Measurements from ENCODE around the gene DEFB128.

DEFB128 gene

DNA sequence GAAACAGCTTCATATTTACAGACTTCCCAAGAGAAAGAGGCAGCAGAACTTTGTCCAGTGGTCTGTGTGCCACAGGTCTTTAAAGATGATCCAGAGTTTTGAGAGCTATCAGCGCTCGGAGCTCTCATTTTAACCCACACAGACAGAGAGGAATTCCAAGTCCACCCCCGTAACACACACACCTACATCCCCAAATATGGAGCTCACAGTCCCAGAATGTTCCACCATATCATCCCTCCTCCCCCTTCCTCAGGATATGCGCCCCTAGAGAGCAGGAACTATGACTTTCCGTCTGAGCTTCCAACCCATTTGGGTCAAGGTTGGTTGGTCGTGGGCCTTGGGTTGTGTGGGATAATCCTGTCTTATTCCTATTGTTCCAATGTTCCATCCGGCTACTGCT is at the start of gene DEFB128:
TSS of gene DEFB128 (minus strand) at position 101 of the 400 bp plus-strand sequence. CDS start at position 13, 88 bp downstream.
- Histone ChIP-seq H3K27ac (ENCODE audit: low read depth, low read length) (no peak within 1 kb of the TSS), H3F3A (ENCODE audit: insufficient read depth) (no peaks in the 10 kb centered on the region), H3K36me3 (ENCODE audit: low read length) (no peaks in the 10 kb centered on the region), H3K79me2 (ENCODE audit: insufficient read depth, low read length) (no peaks in the 10 kb centered on the region), H3K27me3 (ENCODE audit: low read length) (no peaks in the 10 kb centered on the region), H3K4me2 (ENCODE audit: low read depth, low read length, poor library complexity, severe bottlenecking) (no peak within 1 kb of the TSS), H3K4me3 (ENCODE audit: insufficient read depth, low read length, poor library complexity, severe bottlenecking) (no peak within 1 kb of the TSS), H2AFZ (ENCODE audit: low read depth, low read length, severe bottlenecking) (no peak within 1 kb of the TSS), H3K9me2 (replicated peaks; ENCODE audit: insufficient read depth, low read length) (no peaks in the 10 kb centered on the region), H3K9me3 (ENCODE audit: insufficient read depth, low read length) (0 out of 2 replicates have a peak, but pooled peaks cover 3% of the 10 kb centered on the region), H4K20me1 (ENCODE audit: low read depth, low read length) (no peaks in the 10 kb centered on the region), H3K9ac (ENCODE audit: low read length) (no peak within 1 kb of the TSS)
- TF ChIP-seq, protein P1, sequence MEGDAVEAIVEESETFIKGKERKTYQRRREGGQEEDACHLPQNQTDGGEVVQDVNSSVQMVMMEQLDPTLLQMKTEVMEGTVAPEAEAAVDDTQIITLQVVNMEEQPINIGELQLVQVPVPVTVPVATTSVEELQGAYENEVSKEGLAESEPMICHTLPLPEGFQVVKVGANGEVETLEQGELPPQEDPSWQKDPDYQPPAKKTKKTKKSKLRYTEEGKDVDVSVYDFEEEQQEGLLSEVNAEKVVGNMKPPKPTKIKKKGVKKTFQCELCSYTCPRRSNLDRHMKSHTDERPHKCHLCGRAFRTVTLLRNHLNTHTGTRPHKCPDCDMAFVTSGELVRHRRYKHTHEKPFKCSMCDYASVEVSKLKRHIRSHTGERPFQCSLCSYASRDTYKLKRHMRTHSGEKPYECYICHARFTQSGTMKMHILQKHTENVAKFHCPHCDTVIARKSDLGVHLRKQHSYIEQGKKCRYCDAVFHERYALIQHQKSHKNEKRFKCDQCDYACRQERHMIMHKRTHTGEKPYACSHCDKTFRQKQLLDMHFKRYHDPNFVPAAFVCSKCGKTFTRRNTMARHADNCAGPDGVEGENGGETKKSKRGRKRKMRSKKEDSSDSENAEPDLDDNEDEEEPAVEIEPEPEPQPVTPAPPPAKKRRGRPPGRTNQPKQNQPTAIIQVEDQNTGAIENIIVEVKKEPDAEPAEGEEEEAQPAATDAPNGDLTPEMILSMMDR (IDR thresholded peaks at IDR 0.05; ENCODE audit: insufficient read depth, low read length, poor library complexity, severe bottlenecking) = no peak
- no peak for TF ChIP-seq EZH2phosphoT487 (conservative IDR thresholded peaks at IDR 0.05; ENCODE audit: low read length)

DNA sequence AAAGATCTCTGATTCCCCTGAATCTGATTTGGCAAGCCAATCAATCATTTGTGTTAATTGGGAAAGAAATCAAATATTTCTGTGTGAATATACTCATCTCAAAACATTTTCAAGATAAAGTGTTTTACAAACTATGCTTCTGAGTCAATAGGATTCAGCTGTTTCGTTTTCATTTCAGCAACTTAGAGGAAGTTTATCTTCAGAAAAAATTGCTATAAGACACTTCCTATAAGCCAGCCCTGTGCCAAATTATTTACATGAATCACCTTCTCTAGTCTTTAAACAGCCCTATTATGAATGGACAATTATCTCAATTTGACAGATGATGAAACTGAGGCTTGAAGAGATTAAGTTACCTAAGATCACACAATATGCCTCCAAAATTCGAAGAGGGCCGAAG is 48.4 kb upstream of the DEFB128 start:
- no peak overlapping the region for H3K4me3 ChIP-seq (ENCODE audit: insufficient read depth, low read length, poor library complexity, severe bottlenecking)
- no peak for TF ChIP-seq EZH2phosphoT487 (conservative IDR thresholded peaks at IDR 0.05; ENCODE audit: low read length)
- TF ChIP-seq, protein P1 (IDR thresholded peaks at IDR 0.05; ENCODE audit: insufficient read depth, low read length, poor library complexity, severe bottlenecking) = no peak
- no peaks in the 10 kb centered on the region for H3F3A ChIP-seq (ENCODE audit: insufficient read depth)
- H3K9me3 ChIP-seq (ENCODE audit: insufficient read depth, low read length) = no peaks in the 10 kb centered on the region
- no peaks in the 10 kb centered on the region for H3K27me3 ChIP-seq (ENCODE audit: low read length)
- no peak overlapping the region for H3K4me2 ChIP-seq (ENCODE audit: low read depth, low read length, poor library complexity, severe bottlenecking)
- no peak overlapping the region for H3K9ac ChIP-seq (ENCODE audit: low read length)
- no peak overlapping the region for H2AFZ ChIP-seq (ENCODE audit: low read depth, low read length, severe bottlenecking)
- H4K20me1 ChIP-seq (ENCODE audit: low read depth, low read length) = no peaks in the 10 kb centered on the region
- no peaks in the 10 kb centered on the region for H3K79me2 ChIP-seq (ENCODE audit: insufficient read depth, low read length)
- H3K9me2 ChIP-seq (replicated peaks; ENCODE audit: insufficient read depth, low read length) = no peaks in the 10 kb centered on the region
- no peaks in the 10 kb centered on the region for H3K36me3 ChIP-seq (ENCODE audit: low read length)
- no peak overlapping the region for H3K27ac ChIP-seq (ENCODE audit: low read depth, low read length)

DNA sequence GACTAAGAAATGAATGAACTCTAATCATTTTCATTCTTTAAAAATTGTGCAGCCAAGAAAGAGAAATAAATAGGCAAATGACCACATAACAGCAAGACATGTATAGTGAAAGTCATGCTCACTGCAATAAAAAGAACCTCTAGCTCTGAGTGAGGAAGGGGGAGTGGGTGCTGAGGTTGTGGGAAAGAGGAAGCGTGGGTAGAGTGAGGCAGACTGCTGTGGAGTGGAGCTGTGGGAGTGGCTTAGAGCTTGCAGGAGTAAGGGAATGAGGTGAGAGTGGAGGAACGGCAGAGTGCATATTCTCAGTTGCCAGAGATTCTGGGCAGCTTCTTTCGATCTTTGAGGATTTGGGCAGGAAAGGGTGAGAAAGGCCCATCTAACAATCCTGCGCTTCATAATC is 48.0 kb upstream of the DEFB128 start:
- Histone ChIP-seq H3K27me3 (ENCODE audit: low read length) (no peaks in the 10 kb centered on the region), H3K4me3 (ENCODE audit: insufficient read depth, low read length, poor library complexity, severe bottlenecking) (no peak overlapping the region), H3K9ac (ENCODE audit: low read length) (no peak overlapping the region), H3K36me3 (ENCODE audit: low read length) (no peaks in the 10 kb centered on the region), H3K4me2 (ENCODE audit: low read depth, low read length, poor library complexity, severe bottlenecking) (no peak overlapping the region), H3F3A (ENCODE audit: insufficient read depth) (no peaks in the 10 kb centered on the region), H3K9me2 (replicated peaks; ENCODE audit: insufficient read depth, low read length) (no peaks in the 10 kb centered on the region), H3K79me2 (ENCODE audit: insufficient read depth, low read length) (no peaks in the 10 kb centered on the region), H2AFZ (ENCODE audit: low read depth, low read length, severe bottlenecking) (no peak overlapping the region), H4K20me1 (ENCODE audit: low read depth, low read length) (no peaks in the 10 kb centered on the region), H3K27ac (ENCODE audit: low read depth, low read length) (no peak overlapping the region), H3K9me3 (ENCODE audit: insufficient read depth, low read length) (no peaks in the 10 kb centered on the region)
- TF ChIP-seq, protein P1 (IDR thresholded peaks at IDR 0.05; ENCODE audit: insufficient read depth, low read length, poor library complexity, severe bottlenecking) = no peak
- no peak for TF ChIP-seq EZH2phosphoT487 (conservative IDR thresholded peaks at IDR 0.05; ENCODE audit: low read length)

Measured in SU-DHL-6 (cell line).